ENCODE measurements around the gene INCA1. TPM values are rescaled to one million over a fixed set of nuclear protein-coding genes. Genes with fewer than 3 reads are reported as not detected.
A peak's percentile ranks its signal among the peaks of the same experiment; 100 is the strongest.

Gene INCA1
- total and polyA plus RNA-seq, 2 of the 13 experiments (the other 11 are each of a cell fraction or from before 2014, with no cell fraction given): 0.93 to 2.6 TPM

DNA sequence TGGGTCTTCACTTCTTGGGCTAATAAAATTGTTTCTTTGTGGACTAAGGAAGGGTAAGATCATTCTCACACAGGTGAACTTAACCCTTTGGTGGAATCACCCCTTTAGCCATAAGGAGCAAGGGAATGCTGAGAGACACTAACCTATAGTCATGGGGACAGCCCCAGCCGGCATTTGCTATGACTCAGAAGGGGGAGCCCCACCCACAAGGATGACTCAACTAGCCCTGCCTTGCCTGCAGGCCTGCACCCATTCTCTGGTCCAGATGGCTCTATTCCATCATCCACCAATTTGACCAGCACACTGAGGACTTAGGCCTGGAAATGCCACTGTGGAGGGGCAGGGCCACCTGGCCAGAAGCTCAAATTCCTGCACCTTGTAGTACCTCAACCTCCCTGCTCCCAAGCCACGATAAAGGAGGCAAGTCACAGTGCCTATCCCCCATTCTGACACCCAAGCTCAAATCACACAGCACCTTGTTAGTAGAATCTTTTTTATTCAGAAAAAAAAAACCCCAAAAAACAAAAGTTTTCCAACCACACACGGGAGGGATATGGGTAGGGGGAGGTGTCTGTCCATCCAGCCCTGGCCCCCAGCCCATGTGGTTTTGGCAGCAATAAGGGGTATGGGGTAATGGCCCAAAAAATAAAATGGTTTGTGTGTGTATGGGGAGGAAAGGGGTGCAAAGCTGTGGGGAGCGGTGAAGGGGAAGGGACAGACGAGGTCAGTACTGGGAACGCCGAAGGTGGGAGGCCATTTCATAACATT, 52.0 kb downstream of the INCA1 start (continued):
- TF ChIP-seq, protein P1, sequence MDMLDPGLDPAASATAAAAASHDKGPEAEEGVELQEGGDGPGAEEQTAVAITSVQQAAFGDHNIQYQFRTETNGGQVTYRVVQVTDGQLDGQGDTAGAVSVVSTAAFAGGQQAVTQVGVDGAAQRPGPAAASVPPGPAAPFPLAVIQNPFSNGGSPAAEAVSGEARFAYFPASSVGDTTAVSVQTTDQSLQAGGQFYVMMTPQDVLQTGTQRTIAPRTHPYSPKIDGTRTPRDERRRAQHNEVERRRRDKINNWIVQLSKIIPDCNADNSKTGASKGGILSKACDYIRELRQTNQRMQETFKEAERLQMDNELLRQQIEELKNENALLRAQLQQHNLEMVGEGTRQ (IDR thresholded peaks at IDR 0.05; ENCODE audit: low read depth, low read length): no peak
- TF ChIP-seq, protein P1 (CRISPR knock-in tag; IDR thresholded peaks at IDR 0.05; ENCODE audit: borderline replicate concordance): no peak
- TF ChIP-seq SRF (IDR thresholded peaks at IDR 0.05; ENCODE audit: low read depth, low read length) (no peak), SNAI1 (CRISPR knock-in tag; IDR thresholded peaks at IDR 0.05; ENCODE audit: borderline replicate concordance) (no peak), ZNF230 (CRISPR knock-in tag; IDR thresholded peaks at IDR 0.05) (no peak), PRMT3 (CRISPR knock-in tag; IDR thresholded peaks at IDR 0.05; ENCODE audit: borderline replicate concordance, low read depth) (no peak), ZMYM2 (CRISPR knock-in tag; IDR thresholded peaks at IDR 0.05) (no peak), ARNT (IDR thresholded peaks at IDR 0.05) (no peak), ZC3H4 (CRISPR knock-in tag; IDR thresholded peaks at IDR 0.05; ENCODE audit: borderline replicate concordance) (0 out of 2 replicates have a peak, but pooled peaks have one; percentile 49), POLR2A (IDR thresholded peaks at IDR 0.05; ENCODE audit: insufficient read depth in 1 of 2, low read depth in 2 of 2, low read length in 2 of 2) (peak in 1 of 2 experiments; percentile 73; a peak in 2 of 4 replicates), ZNF816 (CRISPR knock-in tag; IDR thresholded peaks at IDR 0.05; ENCODE audit: borderline replicate concordance) (no peak), ZNF674 (CRISPR knock-in tag; IDR thresholded peaks at IDR 0.05; ENCODE audit: low read depth) (no peak), HOXA7 (CRISPR knock-in tag; IDR thresholded peaks at IDR 0.05) (no peak), PCBP2 (optimal IDR thresholded peaks at IDR 0.05; ENCODE audit: low read depth, low read length, poor library complexity, severe bottlenecking) (no peak), HNRNPLL (IDR thresholded peaks at IDR 0.05; ENCODE audit: low read depth, low read length, poor library complexity, severe bottlenecking) (no peak), ZNF34 (CRISPR knock-in tag; IDR thresholded peaks at IDR 0.05; ENCODE audit: borderline replicate concordance) (no peak), SETDB1 (CRISPR knock-in tag; IDR thresholded peaks at IDR 0.05; ENCODE audit: borderline replicate concordance) (no peak), SPEN (CRISPR knock-in tag; IDR thresholded peaks at IDR 0.05; ENCODE audit: low read depth) (no peak), TAF1 (CRISPR knock-in tag; IDR thresholded peaks at IDR 0.05) (no peak), MYC (CRISPR knock-in tag; IDR thresholded peaks at IDR 0.05; ENCODE audit: borderline replicate concordance) (no peak), SALL2 (CRISPR knock-in tag; IDR thresholded peaks at IDR 0.05) (0 out of 2 replicates have a peak, but pooled peaks have one; percentile 40), MAFK (conservative IDR thresholded peaks at IDR 0.05 in 1 of 2, IDR thresholded peaks at IDR 0.05 in 1 of 2; ENCODE audit: low read length in 2 of 2) (no peak), NR1H2 (CRISPR knock-in tag; IDR thresholded peaks at IDR 0.05; ENCODE audit: borderline replicate concordance, low read depth) (no peak), ATAD3A (CRISPR knock-in tag; IDR thresholded peaks at IDR 0.05) (no peak)
- TF ChIP-seq, protein P2, sequence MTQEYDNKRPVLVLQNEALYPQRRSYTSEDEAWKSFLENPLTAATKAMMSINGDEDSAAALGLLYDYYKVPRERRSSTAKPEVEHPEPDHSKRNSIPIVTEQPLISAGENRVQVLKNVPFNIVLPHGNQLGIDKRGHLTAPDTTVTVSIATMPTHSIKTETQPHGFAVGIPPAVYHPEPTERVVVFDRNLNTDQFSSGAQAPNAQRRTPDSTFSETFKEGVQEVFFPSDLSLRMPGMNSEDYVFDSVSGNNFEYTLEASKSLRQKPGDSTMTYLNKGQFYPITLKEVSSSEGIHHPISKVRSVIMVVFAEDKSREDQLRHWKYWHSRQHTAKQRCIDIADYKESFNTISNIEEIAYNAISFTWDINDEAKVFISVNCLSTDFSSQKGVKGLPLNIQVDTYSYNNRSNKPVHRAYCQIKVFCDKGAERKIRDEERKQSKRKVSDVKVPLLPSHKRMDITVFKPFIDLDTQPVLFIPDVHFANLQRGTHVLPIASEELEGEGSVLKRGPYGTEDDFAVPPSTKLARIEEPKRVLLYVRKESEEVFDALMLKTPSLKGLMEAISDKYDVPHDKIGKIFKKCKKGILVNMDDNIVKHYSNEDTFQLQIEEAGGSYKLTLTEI (CRISPR knock-in tag; conservative IDR thresholded peaks at IDR 0.05): no peak
- TF ChIP-seq, protein P3, sequence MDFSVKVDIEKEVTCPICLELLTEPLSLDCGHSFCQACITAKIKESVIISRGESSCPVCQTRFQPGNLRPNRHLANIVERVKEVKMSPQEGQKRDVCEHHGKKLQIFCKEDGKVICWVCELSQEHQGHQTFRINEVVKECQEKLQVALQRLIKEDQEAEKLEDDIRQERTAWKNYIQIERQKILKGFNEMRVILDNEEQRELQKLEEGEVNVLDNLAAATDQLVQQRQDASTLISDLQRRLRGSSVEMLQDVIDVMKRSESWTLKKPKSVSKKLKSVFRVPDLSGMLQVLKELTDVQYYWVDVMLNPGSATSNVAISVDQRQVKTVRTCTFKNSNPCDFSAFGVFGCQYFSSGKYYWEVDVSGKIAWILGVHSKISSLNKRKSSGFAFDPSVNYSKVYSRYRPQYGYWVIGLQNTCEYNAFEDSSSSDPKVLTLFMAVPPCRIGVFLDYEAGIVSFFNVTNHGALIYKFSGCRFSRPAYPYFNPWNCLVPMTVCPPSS (IDR thresholded peaks at IDR 0.05): no peak

All from HepG2 (cell line).